NCI-H1694 treated with DMSO at 0.1 percent for 48 hours (cell line): ENCODE results near the gene LPP.
"Not testable (repeated sequence)": the region's sequence is repeated elsewhere in the genome, so short reads cannot be mapped to it uniquely, and the experiment has no call there.

Experiments
- DNase-seq: peaks from one replicate; lab custom pipeline; 2025; lab: John Stamatoyannopoulos, UW

Gene LPP, protein sequence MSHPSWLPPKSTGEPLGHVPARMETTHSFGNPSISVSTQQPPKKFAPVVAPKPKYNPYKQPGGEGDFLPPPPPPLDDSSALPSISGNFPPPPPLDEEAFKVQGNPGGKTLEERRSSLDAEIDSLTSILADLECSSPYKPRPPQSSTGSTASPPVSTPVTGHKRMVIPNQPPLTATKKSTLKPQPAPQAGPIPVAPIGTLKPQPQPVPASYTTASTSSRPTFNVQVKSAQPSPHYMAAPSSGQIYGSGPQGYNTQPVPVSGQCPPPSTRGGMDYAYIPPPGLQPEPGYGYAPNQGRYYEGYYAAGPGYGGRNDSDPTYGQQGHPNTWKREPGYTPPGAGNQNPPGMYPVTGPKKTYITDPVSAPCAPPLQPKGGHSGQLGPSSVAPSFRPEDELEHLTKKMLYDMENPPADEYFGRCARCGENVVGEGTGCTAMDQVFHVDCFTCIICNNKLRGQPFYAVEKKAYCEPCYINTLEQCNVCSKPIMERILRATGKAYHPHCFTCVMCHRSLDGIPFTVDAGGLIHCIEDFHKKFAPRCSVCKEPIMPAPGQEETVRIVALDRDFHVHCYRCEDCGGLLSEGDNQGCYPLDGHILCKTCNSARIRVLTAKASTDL

DNA sequence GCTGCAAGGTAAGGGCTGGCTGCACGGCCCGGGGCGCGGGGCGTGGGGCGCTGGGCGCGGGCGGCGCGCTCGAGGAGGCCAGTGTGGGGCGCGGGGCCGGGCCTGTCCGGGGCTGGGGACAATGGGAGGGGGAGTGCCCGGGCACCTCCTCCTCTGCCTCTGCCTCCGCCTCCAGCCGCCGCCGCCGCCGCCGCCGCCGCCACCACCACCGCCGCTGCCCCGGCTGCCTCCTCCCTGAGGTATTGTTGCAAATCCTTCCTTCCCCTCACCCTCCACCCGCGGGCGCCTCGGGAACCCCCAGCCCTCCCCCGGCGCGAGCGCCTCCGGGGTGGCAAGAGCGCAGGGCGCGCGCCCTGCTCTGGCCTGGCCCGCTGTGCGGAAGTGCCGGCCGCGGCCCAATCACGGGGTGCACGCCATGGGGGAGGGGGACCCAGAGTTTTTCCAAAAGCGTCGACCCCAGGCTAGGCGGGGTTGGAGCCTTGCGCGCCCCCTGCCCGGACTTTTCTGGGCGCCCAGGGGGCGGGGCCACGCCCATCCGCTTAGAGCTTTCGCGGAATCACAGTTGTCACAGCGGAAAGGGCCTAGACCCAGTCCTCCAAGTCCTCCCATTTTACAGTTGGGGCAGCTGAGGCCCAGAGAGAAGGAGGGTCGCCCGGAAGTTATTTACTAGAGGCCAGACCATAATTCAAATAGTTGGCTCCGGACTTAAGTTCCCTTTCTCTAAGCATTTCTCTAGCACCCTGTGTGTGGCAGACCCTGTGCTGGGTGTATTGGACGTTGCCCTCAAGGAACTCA, at the start of gene LPP:
TSS of gene LPP (plus strand) at position 144 of the 795 bp plus-strand sequence. CDS start 251,964 bp downstream, outside the sequence.
- DNase-seq = peak; percentile 14

DNA sequence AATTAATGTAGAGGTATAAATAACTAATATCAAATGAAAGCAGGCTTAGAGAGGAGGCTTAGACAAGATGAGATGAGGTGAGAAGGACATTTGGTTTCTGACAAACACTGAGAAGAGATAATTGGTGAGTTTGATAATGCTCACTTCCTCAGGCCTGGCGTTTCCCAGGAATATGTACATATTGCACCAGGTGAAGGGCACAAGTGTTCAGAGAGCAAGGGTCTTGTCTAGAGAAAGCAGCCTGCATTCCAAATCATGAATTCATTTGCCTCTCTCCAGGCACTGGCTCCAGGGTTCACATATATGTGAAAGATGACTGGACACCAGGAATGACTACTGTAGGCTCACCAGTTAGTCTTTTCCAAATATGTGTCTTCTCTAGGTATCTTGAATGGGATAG, 48.0 kb upstream of the LPP start:
- DNase-seq = no peak

DNA sequence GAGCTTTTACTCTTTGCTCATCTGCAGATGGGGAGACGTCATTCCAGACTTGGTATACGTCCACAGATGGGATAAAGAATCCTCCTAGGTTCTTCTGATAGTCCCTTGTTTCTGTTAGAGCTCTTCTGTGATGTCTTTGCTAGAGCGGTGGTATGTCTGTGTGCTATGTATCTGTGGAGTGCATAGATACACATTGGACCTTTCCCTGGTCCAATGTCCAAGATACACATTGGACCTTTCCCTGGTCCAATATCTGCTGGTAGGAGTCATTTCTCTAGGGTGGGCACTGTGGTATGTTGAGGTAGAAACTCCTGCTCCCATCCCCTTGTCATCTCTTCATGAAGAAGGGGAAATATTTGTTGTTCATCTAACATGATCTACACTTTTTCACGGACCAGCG, 47.5 kb upstream of the LPP start:
- no peak for DNase-seq

DNA sequence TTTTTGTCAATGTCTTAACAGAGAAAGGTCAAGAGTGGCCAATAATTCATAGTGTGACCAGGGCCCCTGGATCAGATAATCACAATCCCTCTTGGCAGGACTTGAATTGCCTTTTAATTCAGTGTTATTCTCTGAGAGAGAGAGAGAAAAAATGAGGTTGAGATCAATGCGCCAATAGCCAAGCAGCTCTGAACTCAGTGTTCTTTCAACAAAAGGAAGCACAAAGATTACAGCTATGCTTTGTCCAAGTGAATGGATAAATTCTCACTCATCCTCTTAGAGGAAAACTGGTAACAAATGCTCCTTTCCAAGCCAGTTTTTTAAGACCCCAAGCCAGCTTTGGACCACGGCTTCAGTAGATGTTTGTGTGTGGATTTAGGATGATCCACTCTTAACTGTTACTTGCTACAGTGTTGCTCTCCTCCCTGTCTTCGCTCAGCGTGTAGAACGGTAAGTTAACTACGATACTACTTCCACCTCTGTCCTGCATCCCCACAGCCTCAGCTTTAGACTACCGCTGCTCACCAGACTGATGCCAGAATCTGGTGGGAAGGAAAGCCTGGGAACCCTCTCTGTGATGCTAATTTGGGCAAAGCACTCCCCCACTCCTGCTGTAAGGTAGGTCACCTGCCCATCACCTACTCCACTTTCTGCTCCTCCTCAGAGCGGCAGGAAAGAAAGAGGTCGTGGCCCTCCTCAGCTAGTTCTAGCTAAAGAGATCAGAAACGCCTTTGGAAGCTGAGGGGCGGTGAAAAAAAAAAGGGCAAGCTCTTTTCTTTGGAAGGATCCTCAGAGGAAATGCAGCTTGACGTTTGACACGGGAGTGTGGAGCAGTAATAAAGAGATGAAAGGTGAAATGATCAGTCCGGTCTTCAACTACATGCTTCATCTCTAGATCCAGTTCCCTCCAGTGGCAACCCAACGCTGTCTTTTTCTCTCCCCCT, 46.8 kb upstream of the LPP start:
- no peak for DNase-seq

DNA sequence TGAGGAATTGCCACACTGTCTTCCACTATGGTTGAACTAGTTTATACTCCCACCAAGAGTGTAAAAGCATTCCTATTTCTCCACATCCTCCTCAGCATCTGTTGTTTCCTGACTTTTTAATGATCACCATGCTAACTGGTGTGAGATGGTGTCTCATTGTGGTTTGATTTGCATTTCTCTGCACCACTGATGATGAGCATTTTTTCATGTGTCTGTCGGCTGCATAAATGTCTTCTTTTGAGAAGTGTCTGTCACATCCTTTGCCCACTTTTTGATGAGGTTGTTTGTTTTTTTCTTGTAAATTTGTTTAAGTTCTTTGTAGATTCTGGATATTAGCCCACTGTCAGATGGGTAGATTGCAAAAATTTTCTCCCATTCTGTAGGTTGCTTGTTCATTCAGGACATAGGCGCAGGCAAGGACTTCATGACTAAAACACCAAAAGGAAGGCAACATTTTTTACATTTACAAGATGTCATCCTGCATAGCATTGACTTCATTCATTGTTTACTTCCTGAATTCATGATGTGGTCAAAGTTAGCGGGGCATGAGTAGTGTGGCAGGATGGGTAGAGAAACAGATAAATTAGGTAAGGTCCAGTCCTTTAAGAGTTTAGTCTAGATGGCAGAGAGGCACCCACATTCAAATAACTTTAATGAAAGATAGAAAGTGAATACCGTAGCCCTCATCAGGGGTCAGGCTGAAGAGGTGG, 45.1 kb upstream of the LPP start:
- no peak for DNase-seq

DNA sequence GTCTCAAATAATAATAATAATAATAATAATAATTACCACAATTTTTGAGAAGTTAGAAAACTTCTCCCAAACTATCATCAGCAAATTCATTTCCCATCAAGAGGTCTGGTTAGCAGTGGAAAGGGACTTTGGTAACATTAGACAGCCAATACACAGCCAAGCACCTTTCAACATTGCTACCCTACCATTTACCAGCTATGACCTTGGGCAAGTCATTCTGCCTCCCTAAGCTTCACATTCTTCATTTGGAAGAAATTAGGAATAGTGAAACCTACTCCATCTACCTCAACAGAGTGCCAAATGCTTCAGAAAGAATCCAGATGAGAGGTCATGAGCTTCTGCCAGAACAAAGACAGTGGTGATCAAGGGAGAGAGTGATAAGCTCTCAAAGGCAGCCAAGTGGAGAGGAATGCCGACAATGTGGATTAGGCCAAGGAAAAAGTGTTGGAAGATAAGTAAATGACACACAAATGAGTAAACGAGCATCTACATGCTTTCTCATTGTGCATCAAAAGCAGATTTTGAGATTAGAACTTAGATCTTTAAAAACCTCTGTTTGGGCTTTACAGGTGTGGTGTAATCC, 42.9 kb upstream of the LPP start:
- DNase-seq = no peak

DNA sequence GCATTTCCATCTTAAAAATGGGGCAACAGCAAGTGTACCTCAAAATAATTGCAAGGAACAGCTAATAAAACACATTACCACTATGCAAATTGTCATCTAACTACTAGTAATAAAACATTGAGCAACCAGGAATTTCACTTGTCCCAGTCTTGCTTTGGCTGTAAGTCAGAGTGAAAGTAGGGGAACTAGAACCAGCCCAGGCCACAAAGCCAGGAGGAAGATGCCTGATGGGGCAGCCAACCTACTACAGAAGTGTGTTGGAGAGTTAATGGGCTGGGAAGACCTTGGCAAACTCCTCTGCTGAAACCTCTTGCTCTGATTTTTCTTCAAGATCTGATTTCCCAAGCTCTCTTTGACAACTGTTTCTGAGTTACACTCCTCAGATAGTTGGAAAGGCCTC, 40.2 kb upstream of the LPP start:
- DNase-seq = no peak

DNA sequence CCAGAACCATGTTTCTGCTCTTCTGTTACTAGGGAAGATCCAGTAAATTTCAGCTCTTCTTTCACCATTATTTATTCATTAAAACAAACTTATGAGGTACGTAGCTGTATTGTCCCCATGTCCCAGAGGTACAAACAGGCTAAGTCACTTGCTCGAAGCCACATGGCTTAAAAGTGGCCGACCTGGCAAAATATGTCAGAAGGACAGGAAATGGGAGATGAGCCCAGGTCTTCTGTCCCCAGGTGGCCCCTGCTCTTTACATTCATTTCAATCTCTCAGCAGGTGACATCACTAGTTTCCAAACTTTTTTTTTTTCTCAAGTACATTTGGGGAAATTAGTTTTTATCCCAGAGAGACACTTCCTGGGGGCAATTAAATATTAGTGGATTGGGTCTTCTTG, 34.1 kb upstream of the LPP start:
- DNase-seq = no peak

DNA sequence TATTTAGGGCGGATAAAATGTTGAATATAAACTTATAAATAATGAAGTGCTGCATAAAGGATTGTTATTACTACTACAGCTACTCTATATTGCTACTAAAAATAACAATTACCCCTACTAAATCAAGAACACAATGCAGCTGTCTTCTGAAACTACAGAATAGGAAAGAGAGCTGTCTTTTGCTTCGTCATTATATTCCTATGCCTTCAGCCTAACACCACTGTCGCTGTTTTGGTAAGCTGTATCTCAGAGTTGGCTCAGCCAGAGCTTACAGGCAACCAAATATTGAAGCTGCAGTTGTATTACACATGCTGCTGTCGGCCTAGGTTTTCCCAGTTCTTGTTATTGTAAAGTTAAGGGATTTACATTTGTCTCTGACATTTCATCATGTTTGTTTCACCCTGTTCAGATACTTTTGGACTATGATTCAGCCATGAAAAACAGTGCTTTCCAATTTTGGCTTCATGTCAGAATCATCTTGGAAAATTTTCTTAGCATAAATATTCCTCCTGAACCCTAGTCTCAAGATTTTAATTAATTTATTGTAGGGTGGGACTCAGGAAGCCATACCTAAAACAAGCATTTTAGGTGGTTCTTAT, 31.3 kb upstream of the LPP start:
- no peak for DNase-seq

DNA sequence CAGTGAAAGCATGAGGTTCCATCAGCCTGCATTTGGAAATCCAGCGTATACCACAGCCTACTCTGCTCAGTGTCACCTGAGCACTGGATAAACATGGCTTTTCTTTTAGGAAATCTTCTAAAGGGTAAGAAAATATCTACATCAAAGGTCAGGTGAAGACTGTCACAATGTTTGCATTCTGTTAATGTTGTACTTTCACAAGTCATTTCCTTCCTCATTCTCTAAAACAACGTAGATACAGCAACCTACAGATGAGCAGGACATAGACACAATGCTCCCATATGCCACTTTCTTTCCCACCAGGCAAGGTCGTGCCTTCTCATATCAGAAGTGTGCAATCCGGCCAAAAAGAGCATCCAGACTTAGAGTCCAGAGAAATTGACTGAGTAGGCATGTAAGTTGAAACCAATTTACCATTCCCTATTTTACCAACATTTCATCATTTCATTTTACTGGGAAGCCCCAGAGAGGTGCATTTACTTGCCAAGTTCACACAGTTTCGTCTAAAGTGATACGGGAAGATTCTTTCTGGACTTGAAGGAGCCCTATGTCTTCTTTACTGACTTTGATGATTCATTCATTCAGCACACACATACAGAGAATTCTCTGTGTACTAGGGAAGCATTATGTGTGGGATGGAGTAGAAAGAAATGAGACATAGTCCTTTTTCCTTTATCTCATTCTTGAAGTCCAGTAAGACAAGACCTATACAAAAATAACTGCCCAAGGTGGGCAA, 30.6 kb upstream of the LPP start:
- DNase-seq = no peak

DNA sequence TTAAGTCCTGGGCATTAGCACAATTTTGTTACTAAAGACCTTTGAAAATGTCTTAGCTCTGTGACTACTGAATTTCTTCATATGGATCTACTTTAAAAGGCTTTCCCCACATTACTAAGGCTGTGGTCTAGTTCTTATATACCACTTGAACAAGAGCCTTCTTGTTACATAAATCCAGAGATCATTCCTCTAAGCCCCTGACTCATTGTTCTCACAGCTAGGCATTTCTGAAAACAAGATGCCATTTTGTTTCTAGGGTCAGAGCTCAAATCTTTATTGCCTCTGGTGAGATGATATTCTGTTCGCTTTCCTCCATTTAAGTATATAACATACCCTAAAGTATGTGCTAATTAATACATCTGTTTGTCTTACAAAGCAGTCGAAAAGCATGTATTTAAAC, 29.8 kb upstream of the LPP start:
- DNase-seq = no peak

DNA sequence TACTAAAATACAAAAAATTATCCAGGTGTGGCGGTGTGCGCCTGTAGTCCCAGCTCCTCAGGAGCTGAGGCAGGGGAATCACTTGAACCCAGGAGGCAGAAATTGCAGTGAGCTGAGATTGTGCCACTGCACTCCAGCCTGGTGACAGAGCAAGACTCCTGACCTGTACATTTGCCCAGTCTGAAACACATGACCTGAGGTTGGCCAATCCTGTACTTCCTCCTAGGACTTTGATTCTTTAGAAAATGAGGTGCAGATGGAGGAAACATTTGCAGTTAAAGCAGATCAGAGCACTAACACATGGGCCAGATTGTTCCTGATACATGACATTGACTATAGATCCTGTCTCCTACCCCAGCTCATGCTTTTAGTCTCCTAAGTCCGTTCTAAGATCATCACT, 28.9 kb upstream of the LPP start:
- no peak for DNase-seq

DNA sequence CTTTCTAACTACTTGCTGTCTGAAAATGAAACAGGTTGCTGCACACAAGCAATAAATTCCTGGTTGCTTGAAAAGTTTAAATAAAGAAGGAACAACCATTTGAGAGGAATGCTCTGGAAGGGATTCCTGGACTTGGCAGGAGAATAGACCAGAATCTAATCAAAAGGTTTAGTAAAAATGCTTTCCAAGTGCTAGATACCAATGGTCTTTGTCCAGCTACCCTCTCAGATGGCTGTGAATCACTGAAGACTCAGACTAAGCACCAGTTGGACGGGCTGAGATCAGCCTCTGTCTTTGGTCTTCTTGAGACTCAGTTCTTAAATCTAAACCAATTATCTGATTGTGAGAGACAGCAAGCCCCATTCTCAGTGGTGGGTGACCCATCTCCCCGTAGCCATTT, 27.7 kb upstream of the LPP start:
- DNase-seq = no peak

DNA sequence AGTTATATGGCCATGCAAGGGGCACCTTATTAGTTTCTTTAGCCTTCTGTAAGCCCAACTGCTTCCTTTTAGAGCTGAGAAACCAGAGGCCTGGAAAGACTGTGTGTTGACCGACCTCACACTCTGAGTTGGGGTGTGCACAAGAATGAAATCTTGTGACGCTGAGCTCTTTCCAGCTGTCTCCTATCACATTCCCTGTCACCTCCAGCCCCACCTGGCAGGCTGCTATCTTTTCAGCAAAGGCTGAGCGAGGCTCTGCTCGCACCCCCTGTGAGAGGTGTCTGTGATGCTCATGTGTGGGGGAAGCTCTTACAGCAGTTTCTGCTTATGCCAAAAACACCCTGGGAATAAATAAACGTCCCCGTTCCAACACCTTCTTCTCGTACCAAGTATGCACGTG, 27.0 kb upstream of the LPP start:
- no peak for DNase-seq

DNA sequence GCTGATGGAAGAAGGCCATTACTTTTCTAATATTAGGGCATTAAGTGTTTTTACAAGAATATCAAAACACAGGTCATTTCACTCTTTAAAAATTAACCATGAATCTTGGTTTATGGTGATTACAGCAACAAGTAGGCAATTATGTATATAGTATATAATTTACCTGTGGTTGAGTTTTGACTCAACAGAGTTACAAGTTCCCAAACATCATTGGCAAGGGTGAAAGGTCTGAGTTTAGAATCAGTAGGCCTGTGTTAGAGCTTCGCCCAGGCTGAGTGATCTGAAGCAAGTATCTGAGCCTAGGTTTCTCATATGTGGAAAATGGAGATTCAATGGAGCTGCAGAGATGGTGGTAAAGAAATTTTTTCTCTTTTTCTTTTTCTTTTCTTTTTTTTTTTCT, 25.1 kb upstream of the LPP start:
- no peak for DNase-seq

DNA sequence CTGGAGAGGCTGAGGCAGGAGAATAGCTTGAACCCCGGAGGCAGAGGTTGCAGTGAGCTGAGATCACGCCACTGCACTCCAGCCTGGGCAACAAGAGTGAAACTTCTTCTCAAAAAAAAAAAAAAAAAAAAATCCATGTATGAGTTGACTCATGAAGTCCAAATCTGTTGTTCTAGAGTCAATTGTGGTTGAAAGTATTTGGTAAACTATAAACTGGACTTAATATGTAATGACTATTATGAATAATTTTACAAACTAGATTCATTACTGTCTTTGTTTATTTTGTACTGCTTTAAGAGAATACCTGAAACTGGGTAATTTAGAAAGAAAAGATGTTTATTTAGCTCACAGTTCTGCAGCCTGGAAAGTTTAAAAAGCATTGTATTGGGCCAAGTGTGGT, 22.9 kb upstream of the LPP start:
- not testable (repeated sequence) for DNase-seq

DNA sequence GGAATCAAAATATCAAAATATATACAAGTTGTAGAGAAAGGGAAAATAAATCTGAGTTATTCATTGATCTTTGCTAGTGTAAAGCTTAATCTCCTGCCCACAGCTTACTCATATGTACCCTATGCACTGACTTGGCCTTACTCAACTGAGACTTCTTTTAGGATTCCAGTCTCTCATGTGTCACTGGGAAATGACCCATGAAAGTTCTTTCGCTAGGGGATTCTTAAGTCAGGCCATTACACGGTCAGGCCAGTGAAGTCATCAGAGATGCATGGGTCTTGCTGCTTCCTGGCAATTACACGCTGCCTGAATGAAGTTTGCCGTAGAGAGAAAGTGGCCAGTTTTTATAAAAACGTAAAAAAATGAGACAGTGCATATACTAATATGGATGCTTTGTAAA, 20.7 kb upstream of the LPP start:
- DNase-seq = no peak

DNA sequence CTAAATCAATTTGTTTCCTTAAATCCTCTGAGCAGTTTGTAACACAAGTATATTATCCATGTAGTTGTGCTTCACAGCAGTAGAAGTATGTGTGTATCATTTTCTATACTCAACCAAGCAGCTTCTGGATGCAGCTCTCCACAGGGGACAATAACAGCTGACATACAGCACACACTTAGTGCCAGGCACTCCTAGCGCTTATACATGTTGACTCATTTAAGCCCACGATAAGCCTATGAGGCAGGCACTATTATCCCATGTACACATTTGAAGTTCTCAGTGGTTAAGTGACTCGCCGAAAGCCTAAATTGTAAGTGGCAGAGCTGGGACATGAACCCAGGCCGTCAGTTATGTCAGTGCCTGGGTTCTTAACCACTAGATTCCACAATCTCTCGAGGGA, 20.3 kb upstream of the LPP start:
- no peak for DNase-seq

DNA sequence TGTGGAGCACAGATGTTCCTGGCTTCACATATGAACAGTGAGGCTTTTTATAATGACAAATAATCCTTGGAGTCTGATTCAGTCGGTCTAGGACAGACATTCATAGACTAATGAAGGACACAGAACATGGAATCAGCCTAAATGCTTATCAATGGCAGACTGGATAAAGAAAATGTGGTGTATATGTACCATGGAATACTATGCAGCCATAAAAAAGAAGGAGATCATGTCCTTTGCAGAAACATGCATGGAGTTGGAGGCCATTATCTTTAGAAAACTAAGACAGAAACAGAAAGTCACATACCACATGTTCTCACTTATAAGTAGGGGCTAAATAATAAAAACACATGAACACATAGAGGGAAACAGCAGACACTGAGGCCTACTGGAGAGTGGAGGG, 19.9 kb upstream of the LPP start:
- no peak for DNase-seq

DNA sequence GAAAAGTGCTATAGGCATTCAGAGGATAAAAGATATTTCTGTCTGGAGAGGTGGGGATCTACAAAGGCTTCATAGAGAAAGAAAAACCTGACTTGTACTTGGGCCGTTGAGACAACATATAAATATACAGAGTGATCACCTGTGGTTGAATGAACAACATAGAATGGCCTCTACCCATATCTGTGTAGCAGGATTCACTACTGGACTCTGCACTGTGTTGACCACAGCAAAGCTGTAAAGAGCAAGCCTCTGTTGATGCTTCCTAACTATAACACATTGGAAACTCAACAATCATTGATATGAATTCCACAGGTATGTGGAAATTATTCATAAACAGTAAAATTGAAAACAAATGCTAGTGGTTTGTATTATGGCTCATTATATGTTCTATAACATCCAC, 19.1 kb upstream of the LPP start:
- DNase-seq = no peak
